Mucosa of descending colon (tissue), 3 donors: ENCODE measurements around the gene GIMAP8. TPM values are rescaled to one million over a fixed set of nuclear protein-coding genes. Genes with fewer than 3 reads are reported as not detected.

ENCODE experiments used
- ATAC-seq: fragments of 200-7000 bp; cut with Tn5 transposase; one replicate; pipeline ENCODE4 v1.9.1; 2020; ENCODE audit warnings: mild to moderate bottlenecking, moderate library complexity
- DNase-seq, 3 donors: peaks; one replicate each; pipeline ENCODE4 v3.0.0-alpha.2; 2020
- H3K36me3 ChIP-seq: fragments of 200-600 bp; one replicate; pipeline ENCODE4 v1.8.0; 2021; ENCODE audit warnings: low read depth, mild to moderate bottlenecking
- H3K4me1 ChIP-seq: fragments of 200-600 bp; one replicate; pipeline ENCODE4 v1.8.0; 2021; ENCODE audit warnings: low read depth, mild to moderate bottlenecking
- H3K4me3 ChIP-seq: fragments of 200-600 bp; one replicate; pipeline ENCODE4 v1.8.0; 2021; ENCODE audit warnings: mild to moderate bottlenecking
- H3K9me3 ChIP-seq: fragments of 200-600 bp; one replicate; pipeline ENCODE4 v1.8.0; 2021; ENCODE audit warnings: mild to moderate bottlenecking
- intact Hi-C, 2 donors: fragments of 100-400 bp; cut with DNase I in 1 of 2; cut with micrococcal nuclease in 1 of 2; formaldehyde crosslinking; loops; one replicate each; pipeline versions ENCODE4 v1.11.0 to v1.11.1; 2022; cut with DNase I, micrococcal nuclease
- total RNA-seq, 3 donors: library from RNA; stranded (reverse); fragmentation: NEBNext Ultra II Directional in 2 of 3; extraction: Animal tissue kit (Norgen Biotek cat#: 25700) in 2 of 3; gene quantifications; one replicate each; pipeline versions ENCODE4 v1.2.1 to v1.2.4, GENCODE V29; 2021 to 2023
- TF ChIP-seq, protein P1 (sequence below): fragments of 200-600 bp; IDR thresholded peaks from one replicate; pipeline ENCODE4 v1.8.0; 2022; ENCODE audit warnings: antibody characterized with exemption, mild to moderate bottlenecking
- donor health status: DM: no; HTN: no; CAD: no; lungs with moderate emphysema.
- donor health status: DM: no; HTN: no; CAD: no.
- donor health status: DM: no; HTN: yes; CAD: no.

The GIMAP8 gene
- total RNA-seq, 3 donors from 2014 or later = 4.1 to 9.1 (median 5.5) TPM

- TF ChIP-seq, protein P1, sequence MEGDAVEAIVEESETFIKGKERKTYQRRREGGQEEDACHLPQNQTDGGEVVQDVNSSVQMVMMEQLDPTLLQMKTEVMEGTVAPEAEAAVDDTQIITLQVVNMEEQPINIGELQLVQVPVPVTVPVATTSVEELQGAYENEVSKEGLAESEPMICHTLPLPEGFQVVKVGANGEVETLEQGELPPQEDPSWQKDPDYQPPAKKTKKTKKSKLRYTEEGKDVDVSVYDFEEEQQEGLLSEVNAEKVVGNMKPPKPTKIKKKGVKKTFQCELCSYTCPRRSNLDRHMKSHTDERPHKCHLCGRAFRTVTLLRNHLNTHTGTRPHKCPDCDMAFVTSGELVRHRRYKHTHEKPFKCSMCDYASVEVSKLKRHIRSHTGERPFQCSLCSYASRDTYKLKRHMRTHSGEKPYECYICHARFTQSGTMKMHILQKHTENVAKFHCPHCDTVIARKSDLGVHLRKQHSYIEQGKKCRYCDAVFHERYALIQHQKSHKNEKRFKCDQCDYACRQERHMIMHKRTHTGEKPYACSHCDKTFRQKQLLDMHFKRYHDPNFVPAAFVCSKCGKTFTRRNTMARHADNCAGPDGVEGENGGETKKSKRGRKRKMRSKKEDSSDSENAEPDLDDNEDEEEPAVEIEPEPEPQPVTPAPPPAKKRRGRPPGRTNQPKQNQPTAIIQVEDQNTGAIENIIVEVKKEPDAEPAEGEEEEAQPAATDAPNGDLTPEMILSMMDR = no peak
- Histone ChIP-seq H3K36me3 (no peaks in the 10 kb centered on the region), H3K4me3 (no peak overlapping the region), H3K9me3 (no peaks in the 10 kb centered on the region), H3K4me1 (peaks cover 30% of the 10 kb centered on the region)
- intact Hi-C loops = no loop called here
- DNase-seq (peak in 2 of 3 donors; percentile 58 to 64), ATAC-seq (peak; percentile 24)
These were observed 43.6 kb upstream of the GIMAP8 start for GRCh38 chr7:150406567-150407421.

DNA sequence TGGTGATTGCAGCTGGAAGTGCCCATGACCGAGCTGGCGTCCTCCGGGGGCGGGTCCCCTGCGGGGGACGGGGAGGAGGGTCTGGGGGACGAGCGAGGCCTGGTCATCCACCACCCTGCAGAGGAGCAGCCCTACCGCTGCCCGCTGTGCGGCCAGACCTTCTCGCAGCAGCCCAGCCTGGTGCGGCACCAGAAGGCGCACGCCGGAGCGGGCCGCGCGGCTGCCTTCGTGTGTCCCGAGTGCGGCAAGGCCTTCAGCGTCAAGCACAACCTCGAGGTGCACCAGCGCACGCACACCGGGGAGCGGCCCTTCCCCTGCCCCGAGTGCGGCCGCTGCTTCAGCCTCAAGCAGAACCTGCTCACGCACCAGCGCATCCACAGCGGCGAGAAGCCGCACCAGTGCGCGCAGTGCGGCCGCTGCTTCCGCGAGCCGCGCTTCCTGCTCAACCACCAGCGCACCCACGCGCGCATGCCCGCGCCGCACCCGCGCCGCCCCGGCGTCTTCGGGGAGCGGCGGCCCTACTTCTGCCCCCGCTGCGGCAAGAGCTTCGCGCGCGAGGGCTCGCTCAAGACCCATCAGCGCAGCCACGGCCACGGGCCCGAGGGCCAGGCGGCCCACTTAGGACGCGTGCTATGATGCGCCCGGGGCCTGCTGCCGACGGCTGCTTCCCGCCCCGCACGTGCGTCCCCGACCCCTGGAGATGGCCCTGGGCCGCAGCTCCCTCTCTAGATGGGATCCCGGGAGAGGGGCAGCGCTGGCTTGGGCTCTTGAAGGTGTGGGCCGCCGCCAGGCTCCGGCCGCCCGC is 42.6 kb upstream of the GIMAP8 start:
- Histone ChIP-seq H3K4me3 (no peak overlapping the region), H3K4me1 (peaks cover 22% of the 10 kb centered on the region), H3K9me3 (no peaks in the 10 kb centered on the region), H3K36me3 (no peaks in the 10 kb centered on the region)
- intact Hi-C loops = no loop called here
- ATAC-seq (no peak), DNase-seq (peak in 1 of 3 donors; percentile 57)
- TF ChIP-seq, protein P1 = no peak

DNA sequence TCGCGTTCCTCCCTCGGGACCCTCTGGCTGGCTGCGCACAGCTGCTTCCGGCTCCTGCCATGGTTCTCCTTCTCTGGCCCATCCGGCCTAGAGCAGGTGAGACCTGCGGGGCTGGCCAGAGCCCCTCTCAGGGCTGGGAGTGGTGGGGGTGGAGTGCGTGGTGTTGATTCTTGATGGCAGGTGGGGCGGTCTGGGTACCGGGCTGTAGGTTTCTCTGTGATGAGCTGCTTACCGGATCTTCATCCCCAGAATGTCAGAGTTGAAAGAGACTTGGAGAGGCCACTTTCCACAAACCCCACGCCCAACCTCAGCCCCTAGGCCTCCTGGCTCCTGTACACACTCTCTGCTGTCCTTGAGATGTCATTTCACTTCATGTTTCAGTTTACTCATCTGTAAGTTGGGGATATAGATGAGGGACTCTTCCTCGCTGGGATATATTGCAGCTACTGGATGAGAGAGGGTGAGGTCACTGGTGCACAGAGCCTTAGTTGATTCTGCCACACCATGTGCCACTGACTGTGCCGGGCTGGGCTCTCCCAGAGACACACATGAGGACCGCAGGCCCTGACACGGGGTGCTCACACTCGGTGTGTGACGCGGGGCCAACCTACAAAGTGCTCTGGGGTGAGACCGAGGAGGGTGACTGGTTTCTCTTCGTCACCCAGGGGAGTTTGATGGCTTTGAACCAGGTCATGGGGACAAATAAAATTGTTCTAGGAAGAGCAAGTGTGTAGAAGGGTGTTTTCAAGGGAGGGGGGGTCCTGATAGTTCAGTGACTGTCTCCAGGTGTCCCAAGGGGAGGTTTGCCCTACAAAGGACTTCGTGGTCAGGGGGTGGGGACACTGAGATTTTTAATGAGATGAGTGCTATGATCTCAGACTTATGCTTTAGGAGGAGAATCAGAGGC is 41.8 kb upstream of the GIMAP8 start:
- ATAC-seq (no peak), DNase-seq (no peak)
- TF ChIP-seq, protein P1 = no peak
- H3K9me3 ChIP-seq = no peaks in the 10 kb centered on the region
- intact Hi-C loops = no loop called here
- H3K4me3 ChIP-seq = no peak overlapping the region
- no peaks in the 10 kb centered on the region for H3K36me3 ChIP-seq
- H3K4me1 ChIP-seq = peaks cover 13% of the 10 kb centered on the region

DNA sequence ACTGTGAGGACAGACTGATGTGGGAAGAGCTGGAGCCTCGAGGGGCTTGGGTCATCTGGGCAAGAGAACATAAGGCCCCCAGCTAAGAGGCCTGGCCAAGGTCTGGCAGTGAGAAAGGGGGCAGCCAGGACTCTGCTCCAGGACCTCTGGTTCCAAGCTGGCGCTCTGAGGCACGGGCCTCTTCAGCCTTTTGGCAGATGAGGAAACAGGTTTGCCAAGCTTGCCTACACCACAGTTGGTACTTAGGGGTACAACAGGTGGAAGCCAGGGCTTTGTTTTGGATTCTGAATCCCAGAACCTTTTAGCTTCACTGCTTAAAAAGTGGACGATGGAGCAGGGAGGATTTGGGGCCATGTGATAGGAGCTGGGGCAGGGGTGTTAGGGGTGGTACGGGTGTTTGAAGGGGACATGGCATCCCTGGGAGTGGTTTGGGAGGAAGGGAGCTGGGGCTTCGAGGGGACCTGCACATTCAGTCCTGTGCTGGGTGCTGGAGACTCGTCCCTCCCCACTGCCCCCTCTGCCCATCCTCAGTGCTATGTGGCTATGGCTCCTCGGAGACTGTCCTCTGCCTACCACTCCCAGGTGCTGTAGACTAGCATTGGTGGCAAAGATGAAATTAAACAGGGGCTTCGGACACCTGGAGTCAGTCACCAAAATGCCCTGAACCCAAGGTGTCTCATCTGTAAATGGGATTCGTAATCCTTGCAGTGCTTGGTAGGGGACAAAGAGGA is 41.0 kb upstream of the GIMAP8 start:
- no peak for ATAC-seq

More for the DNA sequence above, 41.0 kb upstream of the GIMAP8 start:
- no peaks in the 10 kb centered on the region for H3K9me3 ChIP-seq
- intact Hi-C loops = no loop called here
- H3K4me3 ChIP-seq = no peak overlapping the region
- no peak for DNase-seq
- peaks cover 7% of the 10 kb centered on the region for H3K4me1 ChIP-seq
- no peaks in the 10 kb centered on the region for H3K36me3 ChIP-seq
- TF ChIP-seq, protein P1 = no peak
